GM12892 (cell line): Measurements from ENCODE around the gene NRXN2. TPM values are rescaled to one million over a fixed set of nuclear protein-coding genes. Genes with fewer than 3 reads are reported as not detected.

ENCODE experiments used
- DNase-seq: peaks from one replicate; pipeline ENCODE4 v3.0.0; 2011; ENCODE audit not compliant: insufficient read length
- FAIRE-seq: peaks from 2 replicates; lab custom pipeline; 2011; peaks lifted over from hg19 to GRCh38; lab: Jason Lieb, UNC
- POLR2A ChIP-seq: IDR thresholded peaks from 2 replicates; pipeline ENCODE4 v1.6.1; 2011; ENCODE audit warnings: low read depth, low read length, control low read depth
- POLR2AphosphoS5 ChIP-seq: IDR thresholded peaks from 2 replicates; pipeline ENCODE4 v1.6.1; 2011; ENCODE audit warnings: low read depth, low read length, control low read depth
- TAF1 ChIP-seq: IDR thresholded peaks from 2 replicates; pipeline ENCODE4 v1.6.1; 2011; ENCODE audit warnings: low read depth, mild to moderate bottlenecking, control low read depth, low read length, borderline replicate concordance
- polyA plus RNA-seq: library from polyadenylated mRNA; unstranded; fragments of >200 nt; gene quantifications from one replicate; pipeline ENCODE4 v1.2.1, GENCODE V29; 2012; ENCODE audit warnings: missing spikeins, inconsistent platforms; ENCODE audit not compliant: missing spikeins

NRXN2 gene
- 0.36 TPM for polyA plus RNA-seq

GRCh38 chr11:64723117-64723906 is at the start of gene NRXN2:
NRXN2 (minus strand) TSS chr11:64723197; CDS start chr11:64713699, 9,498 bp downstream.
- no peak for TF ChIP-seq TAF1
- TF ChIP-seq POLR2AphosphoS5, result no peak
- no peak for TF ChIP-seq POLR2A
- FAIRE-seq (peak; percentile 100), DNase-seq (peak; percentile 96)

- DNase-seq (peak; percentile 13), FAIRE-seq (peak; percentile 44)
Measured at GRCh38 chr11:64772303-64773018, 49.5 kb upstream of the NRXN2 start.

GRCh38 chr11:64771861-64772260 is 48.9 kb upstream of the NRXN2 start:
- DNase-seq, result no peak
- peak; percentile 30 for FAIRE-seq
- TF ChIP-seq TAF1 (no peak), POLR2A (no peak), POLR2AphosphoS5 (no peak)

More at GRCh38 chr11:64772303-64773018, 49.5 kb upstream of the NRXN2 start:
- TF ChIP-seq TAF1 (no peak), POLR2A (peak; percentile 22), POLR2AphosphoS5 (peak; percentile 39; the same call in 1 of the 2 replicates)

GRCh38 chr11:64770120-64770519 is 47.1 kb upstream of the NRXN2 start:
- DNase-seq, result no peak
- TF ChIP-seq TAF1 (no peak), POLR2AphosphoS5 (peak; percentile 82), POLR2A (peak; percentile 4; the same call in 1 of the 2 replicates)
- no peak for FAIRE-seq

- FAIRE-seq, result no peak
- peak; percentile 29; the same call in 1 of the 2 replicates for TF ChIP-seq POLR2AphosphoS5
- no peak for TF ChIP-seq TAF1
- TF ChIP-seq POLR2A, result peak; percentile 34; the same call in 1 of the 2 replicates
- DNase-seq, result no peak
Measured at GRCh38 chr11:64769283-64769682, 46.3 kb upstream of the NRXN2 start.

- no peak for FAIRE-seq
- TF ChIP-seq TAF1 (no peak), POLR2AphosphoS5 (no peak; the same call in 1 of the 2 replicates), POLR2A (no peak; the same call in 1 of the 2 replicates)
- DNase-seq, result no peak
Measured at GRCh38 chr11:64768300-64768694, 45.3 kb upstream of the NRXN2 start.

- TF ChIP-seq POLR2A (peak; percentile 35; the same call in 1 of the 2 replicates), POLR2AphosphoS5 (peak; percentile 69), TAF1 (no peak)
- DNase-seq (peak; percentile 26), FAIRE-seq (peak; percentile 81)
Measured at GRCh38 chr11:64767344-64768299, 44.6 kb upstream of the NRXN2 start.

GRCh38 chr11:64766881-64767280 is 43.9 kb upstream of the NRXN2 start:
- DNase-seq (no peak), FAIRE-seq (no peak)
- no peak for TF ChIP-seq POLR2A
- no peak for TF ChIP-seq POLR2AphosphoS5
- TF ChIP-seq TAF1, result no peak

GRCh38 chr11:64765851-64766665 is 43.1 kb upstream of the NRXN2 start:
- DNase-seq, result no peak
- no peak for FAIRE-seq
- TF ChIP-seq POLR2AphosphoS5 (peak; percentile 66; the same call in 1 of the 2 replicates), POLR2A (peak; percentile 59; the same call in 1 of the 2 replicates), TAF1 (no peak)
